Epithelial cell of esophagus (primary cell): ENCODE results near the gene MMP28.

Experiments used
- DNase-seq: peaks from one replicate; pipeline ENCODE4 v3.0.0; 2010; ENCODE audit warnings: low read depth
- H3K4me3 ChIP-seq: 2 replicates; pipeline ENCODE4 v1.5.1; 2011; ENCODE audit warnings: mild to moderate bottlenecking, low read length, control low read depth
- TF ChIP-seq, protein P1 (sequence below): IDR thresholded peaks from 2 replicates; pipeline ENCODE4 v1.5.1; 2011; ENCODE audit warnings: low read depth, mild to moderate bottlenecking, low read length, control low read depth, inconsistent platforms; ENCODE audit not compliant: insufficient read depth; ENCODE audit errors: missing control alignments

MMP28 gene

DNA sequence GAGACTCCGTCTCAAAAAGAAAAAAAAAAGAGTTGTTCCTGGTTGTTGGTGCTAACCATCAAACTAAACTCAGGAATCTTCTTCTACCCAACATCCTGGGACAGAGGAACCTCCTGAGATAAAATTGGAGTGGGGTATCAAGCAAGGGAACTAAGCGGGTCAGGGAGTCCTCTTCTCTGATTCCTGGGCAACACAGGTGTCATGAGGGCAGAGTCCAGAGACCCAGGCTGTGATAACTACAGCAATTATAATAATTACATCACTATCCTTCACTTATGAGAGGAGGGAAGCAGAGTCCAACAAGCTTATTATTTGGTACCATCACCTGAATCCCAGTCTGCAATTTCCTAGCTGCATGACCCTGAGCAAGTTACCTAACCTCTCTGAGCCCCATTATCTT is 26.6 kb downstream of the MMP28 start:
- no peak for DNase-seq
- no peak overlapping the region for H3K4me3 ChIP-seq
- TF ChIP-seq, protein P1, sequence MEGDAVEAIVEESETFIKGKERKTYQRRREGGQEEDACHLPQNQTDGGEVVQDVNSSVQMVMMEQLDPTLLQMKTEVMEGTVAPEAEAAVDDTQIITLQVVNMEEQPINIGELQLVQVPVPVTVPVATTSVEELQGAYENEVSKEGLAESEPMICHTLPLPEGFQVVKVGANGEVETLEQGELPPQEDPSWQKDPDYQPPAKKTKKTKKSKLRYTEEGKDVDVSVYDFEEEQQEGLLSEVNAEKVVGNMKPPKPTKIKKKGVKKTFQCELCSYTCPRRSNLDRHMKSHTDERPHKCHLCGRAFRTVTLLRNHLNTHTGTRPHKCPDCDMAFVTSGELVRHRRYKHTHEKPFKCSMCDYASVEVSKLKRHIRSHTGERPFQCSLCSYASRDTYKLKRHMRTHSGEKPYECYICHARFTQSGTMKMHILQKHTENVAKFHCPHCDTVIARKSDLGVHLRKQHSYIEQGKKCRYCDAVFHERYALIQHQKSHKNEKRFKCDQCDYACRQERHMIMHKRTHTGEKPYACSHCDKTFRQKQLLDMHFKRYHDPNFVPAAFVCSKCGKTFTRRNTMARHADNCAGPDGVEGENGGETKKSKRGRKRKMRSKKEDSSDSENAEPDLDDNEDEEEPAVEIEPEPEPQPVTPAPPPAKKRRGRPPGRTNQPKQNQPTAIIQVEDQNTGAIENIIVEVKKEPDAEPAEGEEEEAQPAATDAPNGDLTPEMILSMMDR, result no peak

DNA sequence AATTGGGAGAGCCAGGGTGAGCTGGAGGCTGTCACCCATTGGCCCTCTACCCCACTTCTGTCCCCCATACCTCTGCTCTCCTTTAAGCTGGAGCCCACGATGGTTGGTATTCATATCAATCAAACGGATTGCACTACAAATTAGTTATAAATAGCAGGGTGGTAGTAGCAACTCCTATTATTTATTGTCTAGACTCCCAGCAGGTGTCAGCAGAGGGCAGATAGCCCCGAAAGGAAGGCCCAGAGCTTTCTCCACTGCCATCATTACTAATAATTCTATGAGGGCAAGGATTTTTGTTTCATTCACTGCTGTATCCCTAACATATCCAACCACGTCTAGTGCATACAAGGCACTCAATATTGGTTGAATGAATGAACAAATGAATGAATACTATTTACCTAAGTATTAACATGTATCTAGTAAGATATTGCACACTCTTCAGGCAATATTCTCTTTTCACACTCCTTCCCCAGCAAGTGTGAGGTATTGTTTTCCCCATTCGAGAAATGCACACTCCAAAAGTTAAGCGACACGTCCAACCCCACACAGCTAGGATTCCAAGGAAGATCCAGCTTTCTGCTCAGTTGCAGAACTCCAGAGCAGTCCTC is 28.4 kb downstream of the MMP28 start:
- peak; percentile 63 for DNase-seq
- TF ChIP-seq, protein P1, result peak; percentile 70
- no peak overlapping the region for H3K4me3 ChIP-seq

DNA sequence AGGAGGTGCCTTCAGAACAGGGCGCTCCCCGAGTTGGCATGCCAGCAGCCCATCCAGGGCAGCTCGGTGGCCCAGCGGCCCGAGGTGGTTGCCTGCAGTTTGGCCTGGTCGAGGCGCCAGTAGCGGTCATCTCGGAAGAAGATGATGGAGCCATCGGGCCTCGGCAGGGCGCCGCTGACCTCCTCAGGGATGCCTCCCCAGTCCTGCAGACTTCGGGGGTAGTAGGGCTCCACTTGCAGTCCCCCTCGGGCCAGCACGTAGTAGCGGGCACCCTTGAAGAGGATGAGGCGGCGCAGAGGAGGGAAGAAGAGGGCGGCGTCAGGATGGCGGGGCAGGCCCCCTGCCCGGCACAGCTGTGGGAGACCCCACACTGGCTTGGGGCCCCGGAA is 29.0 kb downstream of the MMP28 start:
- no peak overlapping the region for H3K4me3 ChIP-seq
- no peak for DNase-seq
- TF ChIP-seq, protein P1, result no peak

- TF ChIP-seq, protein P1, result no peak
- DNase-seq, result no peak
- no peak overlapping the region for H3K4me3 ChIP-seq
These were observed 29.5 kb downstream of the MMP28 start for GRCh38 chr17:35765756-35766488.

- TF ChIP-seq, protein P1, result no peak
- no peak overlapping the region for H3K4me3 ChIP-seq
- DNase-seq, result no peak
These were observed 30.2 kb downstream of the MMP28 start for GRCh38 chr17:35765086-35765710.

DNA sequence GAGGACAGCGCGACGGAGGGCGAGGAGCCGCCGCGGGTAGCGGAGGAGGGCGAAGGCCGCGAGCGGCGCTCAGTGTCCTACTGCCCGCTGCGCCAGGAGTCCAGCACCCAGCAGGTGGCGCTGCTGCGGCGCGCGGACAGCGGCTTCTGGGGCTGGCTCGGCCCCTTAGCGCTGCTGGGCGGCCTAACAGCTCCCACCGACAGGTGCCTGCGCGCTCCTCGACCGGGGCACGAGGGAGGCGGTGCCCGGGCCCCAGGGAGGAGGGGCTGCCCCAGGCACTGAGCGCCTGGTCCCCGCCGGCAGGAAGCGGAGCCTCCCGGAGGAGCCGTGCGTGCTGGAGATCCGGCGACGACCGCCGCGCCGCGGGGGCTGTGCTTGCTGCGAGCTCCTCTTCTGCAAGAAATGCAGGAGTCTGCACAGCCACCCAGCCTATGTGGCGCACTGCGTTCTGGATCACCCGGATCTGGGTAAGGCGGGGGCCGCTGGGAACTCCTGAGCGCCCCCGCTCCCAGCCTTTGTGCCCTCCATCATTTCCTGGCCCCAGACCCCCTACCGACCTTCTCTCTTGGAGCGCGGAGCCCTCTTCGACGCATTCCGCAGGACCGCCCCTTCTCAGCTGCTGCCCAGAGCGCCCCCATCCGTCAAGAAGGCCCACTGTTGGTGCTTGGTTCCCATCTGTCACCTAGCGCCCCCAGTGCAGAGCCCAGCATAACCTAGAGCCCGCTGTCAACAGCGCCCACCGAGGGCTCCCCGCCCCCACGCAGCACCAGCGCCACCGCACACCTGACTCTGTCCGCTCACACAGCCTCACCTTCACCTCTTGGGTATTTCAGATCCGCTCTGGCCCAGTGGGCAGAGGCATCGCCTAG is 31.1 kb downstream of the MMP28 start:
- H3K4me3 ChIP-seq, result peak overlapping the region; percentile 44
- TF ChIP-seq, protein P1, result peak; percentile 59
- peak; percentile 86 for DNase-seq
